GM18867 (cell line): Measurements from ENCODE around the gene TARM1.
"Not testable (repeated sequence)": the region's sequence is repeated elsewhere in the genome, so short reads cannot be mapped to it uniquely, and the experiment has no call there.

Experiments used
- ATAC-seq: cut with Tn5 transposase; IDR thresholded peaks from one replicate; pipeline ENCODE4 v1.9.1; 2021; ENCODE audit warnings: mild to moderate bottlenecking, moderate library complexity; ENCODE audit not compliant: unreplicated experiment

TARM1 gene

DNA sequence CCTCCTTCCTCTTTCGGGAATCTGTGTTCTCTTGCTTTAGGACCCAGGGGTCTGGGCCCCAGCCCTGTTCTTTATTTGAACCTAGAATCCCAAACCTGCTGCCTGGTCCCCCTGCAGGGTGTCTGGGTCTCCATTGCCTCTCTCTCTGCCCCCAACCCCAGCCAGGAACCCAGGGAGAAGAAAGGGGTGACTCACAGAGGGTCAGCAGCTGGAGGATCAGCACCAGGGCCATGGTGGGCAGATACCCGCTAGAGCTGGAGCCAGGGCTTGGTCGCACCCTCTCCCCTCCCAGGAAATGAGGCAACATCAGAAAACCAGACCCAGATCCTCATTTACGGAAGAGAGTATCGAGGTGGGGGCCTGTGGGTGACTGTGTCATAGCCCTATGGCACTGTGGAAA, 19.4 kb upstream of the TARM1 start, which contains the start of gene OSCAR:
TSS of gene OSCAR (minus strand) at position 243 of the 400 bp plus-strand sequence. CDS start at position 232, 11 bp downstream.
- no peak for ATAC-seq

DNA sequence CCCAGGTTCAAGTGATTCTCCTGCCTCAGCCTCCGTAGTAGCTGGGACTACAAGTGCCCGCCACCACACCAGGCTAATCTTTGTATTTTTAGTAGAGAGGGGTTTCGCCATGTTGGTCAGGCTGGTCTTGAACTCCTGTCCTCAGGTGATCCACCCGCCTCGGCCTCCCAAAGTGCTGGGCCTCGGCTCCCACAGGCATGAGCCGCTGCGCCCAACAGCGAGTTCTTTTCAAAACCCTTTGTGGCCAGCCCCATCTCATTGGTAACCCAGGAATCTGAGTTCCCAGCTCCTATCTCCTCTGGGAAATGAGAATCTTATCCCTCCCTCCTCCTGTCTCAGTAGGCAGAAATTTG, 18.7 kb upstream of the TARM1 start:
- ATAC-seq: not testable (repeated sequence)

DNA sequence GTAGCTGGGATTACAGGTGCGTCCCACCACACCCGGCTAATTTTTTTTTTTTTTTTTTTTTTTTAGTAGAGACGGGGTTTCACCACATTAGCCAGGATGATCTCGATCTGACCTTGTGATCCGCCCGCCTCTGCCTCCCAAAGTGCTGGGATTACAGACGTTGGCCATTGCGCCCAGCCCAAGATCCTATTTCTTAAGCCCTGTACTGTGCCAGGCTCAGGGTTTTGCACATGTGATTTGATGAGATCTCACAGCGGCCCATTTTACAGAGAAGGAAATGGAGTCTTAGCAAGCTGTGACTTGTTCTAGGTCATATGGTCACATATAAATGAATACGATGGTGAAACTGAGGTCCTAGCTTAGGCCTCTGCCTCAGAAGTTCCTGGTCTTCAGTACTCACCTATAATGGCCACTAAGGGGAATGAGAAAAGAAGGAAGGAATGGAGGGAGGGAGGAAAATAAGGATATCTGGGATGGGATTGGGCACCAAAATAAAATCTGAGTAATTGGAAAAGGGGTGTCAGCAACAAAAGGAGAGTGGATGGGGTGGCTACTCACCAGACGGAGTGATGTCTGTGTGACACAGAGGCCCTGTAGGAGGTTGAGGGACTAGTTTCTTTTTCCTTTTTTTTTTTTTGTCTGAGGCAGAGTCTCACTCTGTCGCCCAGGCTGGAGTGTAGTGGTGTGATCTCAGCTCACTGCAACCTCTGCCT, 18.2 kb upstream of the TARM1 start:
- no peak for ATAC-seq

DNA sequence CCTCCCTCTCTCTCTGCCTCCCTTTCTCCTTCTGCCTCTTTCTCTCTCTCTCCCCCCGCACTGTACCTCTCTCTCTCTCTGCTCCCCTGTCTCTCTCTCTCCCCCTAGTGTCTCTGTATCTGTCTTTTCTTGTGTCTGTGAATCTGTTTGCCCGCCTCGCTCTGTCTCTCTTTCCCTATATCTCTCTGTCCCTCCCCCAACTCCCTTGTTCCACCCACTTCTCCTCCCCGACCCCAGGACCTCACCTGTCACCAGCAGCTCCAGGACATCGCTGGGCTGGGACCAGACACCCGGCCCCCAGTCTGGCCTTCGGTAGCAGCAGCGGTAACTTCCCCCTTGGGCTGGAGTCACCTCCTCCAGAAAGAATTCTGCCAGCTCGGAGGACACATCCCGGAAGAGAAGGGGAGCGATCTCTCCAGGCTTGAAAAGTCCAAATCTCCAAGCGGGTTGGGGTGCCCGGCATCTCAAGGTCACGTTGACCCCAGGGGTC, 15.5 kb upstream of the TARM1 start:
- ATAC-seq: no peak

DNA sequence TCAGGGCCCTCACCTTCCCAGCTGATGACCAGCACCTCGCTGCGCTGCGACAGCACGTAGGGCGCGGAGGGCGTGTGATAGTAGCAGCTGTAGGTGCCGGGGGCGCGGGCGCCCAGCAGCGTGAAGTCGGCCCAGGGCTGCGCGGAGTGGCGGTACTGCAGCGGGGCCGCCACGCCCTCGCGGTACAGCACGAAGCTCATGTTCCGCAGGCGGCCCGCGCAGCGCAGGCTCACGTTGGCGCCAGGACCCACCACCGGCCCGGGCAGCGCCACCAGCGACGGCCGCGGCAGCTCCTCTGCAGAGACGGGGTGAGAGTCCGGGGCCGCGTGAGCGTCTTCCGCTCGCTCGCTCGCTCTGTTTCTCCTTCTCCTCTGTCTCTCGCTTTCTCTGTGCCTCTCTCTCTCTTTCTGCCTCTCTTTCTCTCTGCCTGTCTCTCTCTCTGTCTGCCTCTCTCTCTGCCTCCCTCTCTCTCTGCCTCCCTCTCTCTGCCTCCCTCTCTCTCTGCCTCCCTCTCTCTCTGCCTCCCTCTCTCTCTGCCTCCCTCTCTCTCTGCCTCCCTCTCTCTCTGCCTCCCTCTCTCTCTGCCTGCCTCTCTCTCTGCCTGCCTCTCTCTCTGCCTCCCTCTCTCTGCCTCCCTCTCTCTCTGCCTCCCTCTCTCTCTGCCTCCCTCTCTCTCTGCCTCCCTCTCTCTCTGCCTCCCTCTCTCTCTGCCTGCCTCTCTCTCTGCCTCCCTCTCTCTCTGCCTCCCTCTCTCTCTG, 14.9 kb upstream of the TARM1 start:
- not testable (repeated sequence) for ATAC-seq

DNA sequence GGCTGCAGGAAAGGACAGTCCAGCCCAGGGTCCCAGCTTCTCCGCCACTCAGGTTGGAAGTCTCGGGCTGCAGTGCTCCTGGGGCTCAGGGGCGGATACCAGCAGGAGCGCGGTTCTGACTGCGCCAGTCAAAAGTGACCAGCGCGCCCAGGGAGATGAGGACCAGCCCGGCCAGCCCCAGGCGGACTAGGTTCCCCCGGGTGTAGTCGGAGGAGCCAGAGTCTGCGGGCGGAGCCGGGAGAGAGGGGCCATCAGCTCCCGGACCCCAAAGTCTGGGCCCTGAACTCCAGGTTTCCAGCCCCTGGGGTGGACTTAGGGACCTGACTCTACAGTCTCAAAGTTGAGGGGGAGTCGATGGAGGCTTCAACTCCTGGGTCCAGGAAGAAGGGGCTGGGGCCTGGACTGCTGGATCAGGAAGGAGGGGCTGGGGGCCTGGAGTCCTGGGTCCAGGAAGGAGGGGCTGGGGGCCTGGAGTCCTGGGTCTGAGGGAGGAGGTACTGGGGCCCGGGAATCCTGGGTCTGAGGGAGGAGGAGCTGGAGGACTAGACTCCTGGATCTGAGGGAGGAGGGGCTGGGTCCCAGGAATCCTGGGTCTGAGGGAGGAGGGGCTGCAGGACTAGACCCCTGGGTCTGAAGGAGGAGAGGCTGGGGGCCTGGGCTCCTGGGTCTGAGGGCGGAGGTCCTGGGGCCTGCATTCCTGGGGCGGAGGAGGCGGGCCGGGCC, 14.1 kb upstream of the TARM1 start:
- ATAC-seq: no peak

DNA sequence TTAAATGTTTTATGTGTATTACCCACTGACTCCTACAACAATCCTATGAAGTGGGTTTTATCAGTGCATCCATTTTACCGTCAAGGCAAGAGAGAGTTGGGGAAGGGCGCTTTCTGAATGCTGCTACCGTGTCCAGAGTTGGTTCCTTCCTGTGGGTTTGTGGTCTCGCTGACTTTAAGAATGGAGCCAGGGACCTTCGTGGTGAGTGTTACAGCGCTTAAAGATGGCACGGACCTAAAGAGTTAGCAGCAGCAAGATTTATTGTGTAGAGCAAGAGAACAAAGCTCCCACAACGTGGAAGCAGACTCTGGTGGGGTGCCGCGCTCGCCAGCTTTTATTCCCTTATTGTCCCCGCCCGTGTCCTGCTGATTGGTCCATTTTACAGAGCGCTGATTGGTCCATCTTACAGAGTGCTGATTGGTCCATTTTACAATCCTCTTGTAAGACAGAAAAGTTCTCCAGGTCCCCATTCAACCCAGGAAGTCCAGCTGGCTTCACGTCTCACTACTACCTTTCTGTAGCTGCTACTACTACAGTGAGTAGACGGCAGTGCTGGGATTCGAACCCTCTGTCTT, 13.3 kb upstream of the TARM1 start:
- no peak for ATAC-seq

DNA sequence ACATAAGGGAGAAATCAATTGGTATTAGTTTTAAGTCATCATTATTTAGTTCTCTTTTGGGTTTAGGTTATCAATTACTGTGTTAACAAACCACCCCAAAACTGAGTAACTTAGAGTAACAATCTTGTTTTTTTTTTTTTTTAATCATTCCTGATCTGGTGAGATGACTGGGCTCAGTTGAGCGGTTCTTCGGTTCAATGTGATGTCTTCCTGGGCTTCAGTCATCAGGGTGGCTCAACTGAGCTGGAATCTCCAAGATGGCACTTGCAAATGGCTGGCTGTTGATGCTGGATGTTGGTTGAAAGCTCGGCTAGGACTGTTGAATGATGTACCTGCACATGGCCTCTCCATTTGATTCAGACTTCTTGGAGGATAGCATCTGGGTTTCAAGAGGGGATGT, 3.2 kb upstream of the TARM1 start:
- no peak for ATAC-seq

DNA sequence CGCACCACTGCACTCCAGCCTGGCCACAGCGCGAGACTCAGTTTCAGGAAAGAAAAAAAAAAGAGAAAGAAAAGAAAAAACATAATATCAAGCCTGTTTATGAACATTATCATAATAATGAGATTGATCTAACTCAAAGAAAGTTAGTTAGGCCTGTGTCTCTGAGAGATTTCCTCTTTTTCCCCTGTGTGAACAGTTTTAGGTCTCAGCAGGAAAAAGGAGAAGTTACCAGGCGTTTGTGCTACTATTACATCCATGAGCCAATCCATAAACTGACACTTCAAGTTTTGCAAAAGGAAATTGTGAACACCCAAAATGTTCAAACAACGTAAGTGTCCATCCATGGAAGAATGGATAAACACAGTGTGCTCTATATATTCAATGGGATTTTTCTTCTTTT, 3.8 kb downstream of the TARM1 start:
- ATAC-seq: no peak

DNA sequence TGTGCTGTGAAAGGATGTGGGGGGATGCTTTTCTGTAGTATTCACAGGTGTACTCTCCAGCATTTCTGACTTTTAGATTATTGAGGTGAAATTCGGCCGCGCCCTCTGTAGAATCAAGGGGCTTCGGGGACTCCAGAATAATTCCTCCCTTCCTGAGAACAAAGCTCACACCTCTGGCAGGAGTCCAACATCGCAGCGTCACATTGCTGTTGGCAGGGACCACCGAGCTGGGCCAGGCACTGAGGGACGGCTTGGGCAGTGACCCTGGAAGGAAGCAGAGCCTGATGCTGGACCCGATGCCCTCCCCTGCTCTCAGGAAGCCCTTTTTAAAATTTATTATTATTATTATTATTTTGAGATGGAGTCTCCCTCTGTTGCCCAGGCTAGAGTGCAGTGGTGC, 6.3 kb downstream of the TARM1 start:
- no peak for ATAC-seq

DNA sequence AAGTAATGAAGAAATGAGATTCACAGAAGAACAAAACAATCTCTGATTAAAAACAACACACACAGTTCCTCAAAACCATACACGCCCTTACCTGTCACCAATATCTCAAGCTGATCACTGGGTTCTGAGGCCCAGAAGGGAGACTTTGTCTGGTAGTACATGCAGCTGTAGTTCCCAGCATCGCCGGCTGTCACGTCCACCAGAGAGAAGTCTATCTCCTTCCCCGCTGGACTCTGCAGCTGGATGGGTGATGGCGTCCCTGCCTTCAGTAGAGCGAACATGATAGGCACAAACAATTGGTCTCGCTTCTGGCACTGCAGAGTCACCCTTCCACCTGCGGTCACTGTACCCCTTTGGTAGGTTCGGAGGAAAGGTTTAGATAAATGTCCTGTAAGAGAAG, 7.3 kb downstream of the TARM1 start:
- ATAC-seq: no peak

DNA sequence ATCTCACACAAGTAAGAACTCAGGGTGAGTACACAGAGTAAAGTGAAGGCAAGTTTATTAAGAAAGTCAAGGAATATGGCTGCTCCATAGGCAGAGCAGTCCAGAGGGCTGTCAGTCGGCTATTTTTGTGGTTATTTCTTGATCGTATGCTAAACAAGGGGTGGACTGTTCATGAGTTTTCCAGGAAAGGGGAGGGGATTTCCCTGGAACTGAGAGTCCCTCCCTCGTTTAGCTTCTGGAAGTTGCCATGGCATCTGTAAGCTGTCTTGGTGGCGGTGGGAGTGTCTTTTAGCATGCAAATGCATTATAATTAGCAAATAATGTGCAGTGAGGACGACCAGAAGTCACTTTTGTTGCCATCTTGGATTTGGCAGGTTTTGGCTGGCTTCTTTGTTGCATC, 11.7 kb downstream of the TARM1 start:
- no peak for ATAC-seq

DNA sequence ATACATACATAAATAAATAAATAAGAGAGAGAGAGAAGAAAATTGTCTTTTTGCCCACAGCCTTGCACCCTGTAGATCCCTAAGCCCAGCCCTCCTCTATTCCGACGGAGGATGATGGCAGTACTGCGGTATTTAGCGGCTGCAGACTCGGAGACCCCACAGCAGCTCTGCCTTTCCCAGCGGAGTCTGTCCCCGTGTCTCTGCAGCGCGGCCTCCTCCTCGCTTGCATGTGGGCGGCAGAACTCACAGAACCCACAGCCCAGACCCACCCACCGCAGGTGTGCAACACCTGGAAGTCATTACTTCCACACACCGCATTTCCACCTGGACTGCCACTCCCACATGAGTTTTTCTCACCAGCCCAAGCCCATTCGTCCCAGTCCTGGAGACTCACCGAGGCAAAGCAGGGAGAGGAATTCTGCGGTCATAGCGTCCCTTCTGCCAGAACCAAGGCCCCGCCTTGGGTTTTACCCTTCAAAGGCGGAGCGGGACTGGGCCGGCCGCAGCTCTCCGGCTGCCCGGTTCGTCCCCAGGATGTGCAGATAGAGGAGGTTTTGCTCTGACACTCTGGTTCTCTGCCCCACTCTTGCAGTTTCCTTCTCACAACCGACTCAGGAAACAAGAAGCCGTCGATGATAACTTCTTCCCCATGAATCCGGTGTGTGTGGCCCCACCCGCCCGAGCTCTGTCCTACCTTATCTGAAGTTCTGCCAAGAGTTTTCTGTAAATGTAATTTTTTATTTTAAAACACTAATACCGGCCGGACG, 17.6 kb downstream of the TARM1 start, which contains the start of gene VSTM1:
TSS of gene VSTM1 (minus strand) at position 548 of the 767 bp plus-strand sequence. CDS start at position 428, 120 bp downstream.
- ATAC-seq: no peak

DNA sequence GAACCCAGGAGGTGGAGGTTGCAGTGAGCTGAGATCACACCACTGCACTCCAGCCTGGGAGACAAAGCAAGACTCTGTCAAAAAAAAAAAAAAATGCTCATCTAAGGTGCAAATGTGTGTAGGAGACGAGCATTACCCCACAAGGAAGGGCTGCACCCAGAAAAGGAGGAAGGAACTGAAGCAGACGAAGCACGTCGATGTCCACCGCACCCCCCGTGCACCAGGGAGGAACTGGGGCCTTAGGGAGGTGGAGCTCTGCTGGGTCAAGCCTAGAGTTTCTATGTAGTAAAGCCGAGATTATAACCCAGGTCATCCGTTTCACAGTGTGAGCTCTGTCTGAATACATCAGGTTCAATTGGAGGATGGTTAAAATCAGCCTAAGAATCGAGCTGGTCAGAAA, 18.5 kb downstream of the TARM1 start:
- no peak for ATAC-seq

DNA sequence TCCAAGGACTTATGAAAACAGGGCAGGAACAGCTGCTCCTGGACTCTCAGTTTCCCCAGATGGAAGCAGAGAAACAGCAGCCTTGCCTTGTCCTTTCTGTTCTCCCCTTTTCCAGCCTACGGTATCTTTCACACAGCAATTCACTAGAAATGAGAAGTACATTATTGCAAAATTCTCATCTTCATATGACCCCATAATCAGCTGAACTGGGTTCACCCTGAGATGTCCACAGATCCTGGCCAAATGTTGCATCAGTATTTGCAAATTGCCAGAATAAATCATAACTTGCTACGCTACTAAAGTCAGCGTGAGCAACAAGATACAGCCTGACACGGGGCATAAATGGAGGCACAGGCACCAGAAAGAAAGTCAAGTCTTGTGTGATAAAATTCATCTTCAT, 33.5 kb downstream of the TARM1 start:
- ATAC-seq: no peak

DNA sequence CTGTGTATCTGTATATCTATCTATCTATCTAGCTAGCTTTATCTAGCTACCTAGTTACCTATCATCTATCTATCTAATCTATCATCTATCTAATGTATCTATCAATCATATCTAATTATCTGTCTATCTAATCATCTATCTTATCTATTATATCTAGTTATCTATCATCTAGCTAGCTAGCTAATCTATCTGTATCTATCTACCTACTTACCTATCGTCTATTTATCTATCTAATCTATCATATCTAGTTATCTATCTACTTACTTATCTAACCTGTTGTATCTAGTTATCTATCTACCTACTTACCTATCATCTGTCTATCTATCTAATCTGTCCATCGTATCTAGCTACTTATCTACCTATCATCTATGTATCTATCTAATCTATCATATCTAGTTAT, 35.4 kb downstream of the TARM1 start:
- no peak for ATAC-seq

DNA sequence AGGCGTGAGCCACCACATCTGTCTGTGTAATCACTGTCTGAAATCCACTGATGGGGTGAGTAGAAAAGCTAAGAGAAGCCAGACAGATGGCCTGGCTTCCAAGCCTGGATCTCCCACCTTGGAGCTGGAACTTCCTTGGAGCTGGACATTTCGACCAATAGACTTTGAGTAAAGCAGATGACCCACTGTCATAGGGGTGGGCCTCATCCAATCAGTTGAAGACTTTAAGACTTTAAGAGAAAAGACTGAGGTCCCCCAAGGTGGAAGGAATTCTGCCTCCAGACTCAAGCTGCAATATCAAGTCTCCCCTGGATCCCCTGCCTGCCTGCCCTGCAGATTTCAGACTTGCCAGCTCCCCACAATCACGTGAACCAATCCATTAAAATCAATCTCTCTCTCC, 38.2 kb downstream of the TARM1 start:
- ATAC-seq: no peak

DNA sequence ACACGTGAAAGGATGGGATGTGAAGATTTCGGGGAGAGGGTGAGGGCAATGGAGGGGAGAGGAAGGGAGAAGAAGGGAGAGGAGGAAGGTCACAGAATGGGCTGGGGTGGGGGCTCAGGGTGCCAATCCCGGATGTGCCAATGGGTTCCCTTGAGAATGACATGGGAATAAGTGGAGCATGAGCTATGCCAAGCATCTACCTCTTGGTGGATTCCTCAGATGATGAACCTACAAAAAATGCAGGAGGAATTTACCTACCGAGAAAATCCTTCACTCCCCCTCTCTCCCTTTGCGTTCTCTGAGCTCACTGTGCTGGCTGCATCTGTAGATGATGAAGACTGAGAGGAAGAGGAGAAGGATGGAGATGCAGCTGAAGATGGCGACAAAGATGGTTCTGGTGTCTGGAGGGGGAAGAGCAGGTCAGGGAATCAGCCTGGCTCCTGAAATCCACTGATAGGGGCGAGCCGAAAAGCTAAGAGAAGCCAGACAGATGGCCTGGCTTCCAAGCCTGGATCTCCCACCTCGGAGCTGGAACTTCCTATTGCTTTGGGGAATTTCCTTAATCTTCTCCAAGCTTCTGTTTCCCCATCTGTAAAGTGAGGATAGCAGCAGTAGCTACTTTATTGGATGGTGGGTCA, 39.1 kb downstream of the TARM1 start:
- no peak for ATAC-seq

DNA sequence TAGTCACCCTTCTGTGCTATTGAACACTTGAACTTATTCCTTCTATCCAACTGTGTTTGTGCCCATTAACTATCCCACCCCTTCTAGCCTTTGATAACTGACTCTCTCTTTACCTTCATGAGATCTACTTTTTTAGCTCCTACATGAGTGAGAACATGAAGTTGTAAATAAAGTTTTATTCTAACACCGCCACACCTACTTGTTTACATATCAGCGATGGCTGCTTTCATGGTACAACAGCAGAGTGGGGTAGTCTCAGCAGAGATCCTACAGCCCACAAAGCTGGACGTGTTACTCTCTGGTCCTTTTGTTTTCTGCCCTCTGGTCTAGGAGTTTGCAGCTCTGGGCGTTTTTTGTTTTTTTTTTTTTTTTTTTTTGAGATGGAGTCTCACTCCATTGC, 41.2 kb downstream of the TARM1 start:
- no peak for ATAC-seq

DNA sequence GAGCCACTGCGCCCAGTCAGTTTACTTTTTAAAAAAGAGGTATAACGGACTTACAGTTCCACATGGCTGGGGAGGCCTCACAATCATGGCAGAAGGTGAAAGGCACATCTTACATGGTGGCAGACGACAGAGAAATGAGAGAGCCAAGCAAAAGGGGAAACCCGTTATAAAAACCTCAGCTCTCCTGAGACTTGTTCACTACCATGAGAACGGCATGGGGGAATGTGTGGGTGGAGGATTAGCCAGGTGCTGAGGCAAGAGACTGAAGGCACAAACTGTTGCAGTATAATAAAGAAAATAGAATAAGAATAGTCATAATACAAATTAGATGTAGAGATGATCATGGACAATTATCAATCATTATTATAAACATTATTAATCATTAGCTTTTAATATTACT, 44.6 kb downstream of the TARM1 start:
- ATAC-seq: not testable (repeated sequence)
